HG02759 (cell line): Measurements from ENCODE around the gene CDH13.

Experiments used
- ATAC-seq: cut with Tn5 transposase; IDR thresholded peaks from one replicate; pipeline ENCODE4 v1.9.1; 2021; ENCODE audit warnings: mild to moderate bottlenecking, moderate library complexity; ENCODE audit not compliant: unreplicated experiment

Gene CDH13

GRCh38 chr16:83682116-83682867 is 1055.5 kb downstream of the CDH13 start:
- ATAC-seq, result no peak

GRCh38 chr16:83682868-83683235 is 1056.1 kb downstream of the CDH13 start:
- ATAC-seq, result no peak

- ATAC-seq, result no peak
These were observed 1058.9 kb downstream of the CDH13 start for GRCh38 chr16:83685615-83686165.

DNA sequence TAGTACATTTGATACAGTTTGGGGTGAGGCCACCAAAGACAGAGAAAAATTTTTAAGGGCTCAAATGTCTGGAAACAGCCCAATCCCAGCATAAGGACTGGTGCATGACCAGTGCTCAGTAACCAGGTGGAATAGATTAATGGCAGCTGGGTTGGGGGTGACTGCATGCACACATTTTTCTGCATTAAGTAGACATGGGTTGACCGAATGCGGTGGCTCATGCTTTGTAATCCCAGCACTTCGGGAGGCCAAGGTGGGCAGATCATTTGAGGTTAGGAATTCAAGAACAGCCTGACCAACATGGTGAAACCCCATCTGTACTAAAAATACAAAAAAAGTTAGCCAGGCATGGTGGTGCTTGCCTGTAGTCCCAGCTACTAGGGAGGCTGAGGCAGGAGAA is 1060.0 kb downstream of the CDH13 start:
- no peak for ATAC-seq

- peak; percentile 77 for ATAC-seq
These were observed 1062.6 kb downstream of the CDH13 start for GRCh38 chr16:83689385-83689831.

GRCh38 chr16:83692224-83692623 is 1065.5 kb downstream of the CDH13 start:
- ATAC-seq, result no peak

GRCh38 chr16:83698964-83699363 is 1072.2 kb downstream of the CDH13 start:
- no peak for ATAC-seq

DNA sequence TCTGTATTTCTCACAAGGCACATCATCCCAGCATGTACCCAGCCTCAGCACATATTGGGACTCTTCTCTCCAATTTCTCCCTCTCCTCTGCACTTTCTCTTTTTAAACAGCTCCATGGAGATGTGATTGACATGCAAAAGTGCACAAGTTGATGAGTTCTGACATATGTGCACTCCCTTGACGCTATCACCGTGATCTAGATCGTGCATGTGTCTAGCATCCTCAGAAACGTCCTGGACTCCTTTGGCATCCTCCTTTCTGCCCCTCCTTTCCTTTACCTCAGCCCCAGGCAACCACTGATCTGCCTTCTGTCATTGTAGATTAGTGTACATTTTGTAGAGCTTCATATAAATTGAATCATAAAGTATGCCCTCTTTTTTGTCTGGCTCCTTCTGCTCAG is 1073.0 kb downstream of the CDH13 start:
- ATAC-seq, result no peak

GRCh38 chr16:83700918-83701317 is 1074.1 kb downstream of the CDH13 start:
- ATAC-seq, result no peak

DNA sequence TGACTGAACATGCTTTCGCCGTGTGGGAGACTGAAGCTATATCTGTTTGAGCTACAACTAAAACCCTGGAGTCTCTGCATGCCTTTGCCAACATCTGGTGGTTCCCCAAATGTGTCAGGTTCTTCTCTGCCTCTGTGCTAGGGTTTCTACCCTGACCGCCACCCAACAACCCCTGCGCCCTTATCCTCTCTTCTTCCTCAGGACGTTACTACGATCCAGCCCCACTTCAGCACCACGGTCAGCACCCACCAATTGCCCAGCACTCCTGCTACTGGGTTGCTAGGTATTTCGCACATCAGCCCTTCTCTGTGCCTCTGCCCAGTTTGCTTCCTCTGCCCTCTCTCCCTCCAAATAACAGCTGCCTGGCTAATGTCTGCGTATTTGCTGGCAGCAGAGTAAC is 1074.7 kb downstream of the CDH13 start:
- no peak for ATAC-seq

DNA sequence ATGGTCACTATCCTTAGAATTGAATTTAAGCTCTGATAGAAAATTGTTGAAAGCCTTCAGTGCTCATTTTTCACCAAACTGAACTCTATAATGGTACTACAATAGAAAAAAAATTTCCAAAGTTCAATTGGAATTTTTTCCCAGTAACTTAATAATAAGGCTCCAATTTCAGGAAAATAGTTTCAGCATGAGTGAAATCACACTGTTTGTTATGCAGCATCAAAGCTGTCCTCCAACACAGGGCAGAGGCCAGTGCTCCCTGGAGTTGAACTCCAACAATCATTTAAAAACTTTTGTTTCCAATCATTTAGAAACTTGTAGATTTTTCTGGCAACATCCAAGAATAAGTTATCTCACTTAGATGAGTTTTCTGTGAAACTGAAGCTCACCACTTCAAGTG is 1077.9 kb downstream of the CDH13 start:
- ATAC-seq, result no peak

DNA sequence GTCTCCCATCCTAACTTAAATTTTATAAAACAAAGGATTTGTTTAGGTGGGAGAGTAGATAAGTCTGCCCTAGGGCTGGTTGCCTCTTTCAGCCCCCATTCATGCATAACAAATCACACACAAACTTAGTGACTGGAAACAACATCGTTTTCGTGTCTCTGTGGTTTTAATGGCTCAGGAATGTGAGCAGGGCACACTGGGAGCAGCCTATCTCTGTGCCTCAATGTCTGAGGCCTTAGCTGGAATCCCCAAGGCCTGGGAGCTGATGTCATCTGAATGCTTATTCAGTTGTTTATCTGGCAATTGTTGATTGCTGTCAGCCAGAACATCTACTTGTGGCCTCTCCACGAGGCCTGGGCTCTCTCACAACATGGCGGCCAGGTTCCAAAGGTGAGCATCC is 1079.1 kb downstream of the CDH13 start:
- ATAC-seq, result no peak

GRCh38 chr16:83706394-83706793 is 1079.6 kb downstream of the CDH13 start:
- ATAC-seq, result no peak

- no peak for ATAC-seq
These were observed 1084.3 kb downstream of the CDH13 start for GRCh38 chr16:83711069-83711468.

DNA sequence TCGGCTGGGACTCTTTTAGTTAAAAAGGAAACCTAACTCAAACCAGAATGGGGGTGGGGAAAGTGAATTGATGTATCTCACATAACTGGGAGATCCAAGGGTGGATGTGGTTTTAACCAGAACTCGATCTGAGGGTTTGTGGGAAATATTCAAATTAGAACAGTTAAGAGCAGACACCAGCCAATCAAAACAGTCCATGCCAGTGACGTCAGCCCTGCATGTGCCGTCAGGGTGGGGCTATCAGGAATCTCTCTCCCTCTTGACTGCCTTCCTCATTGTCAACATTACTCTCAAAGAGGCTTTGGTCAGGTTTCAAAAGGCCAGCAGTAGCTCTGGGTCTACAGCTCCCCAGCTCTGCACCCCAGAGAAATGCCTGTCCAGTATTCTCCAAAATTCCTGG is 1086.8 kb downstream of the CDH13 start:
- ATAC-seq, result no peak

DNA sequence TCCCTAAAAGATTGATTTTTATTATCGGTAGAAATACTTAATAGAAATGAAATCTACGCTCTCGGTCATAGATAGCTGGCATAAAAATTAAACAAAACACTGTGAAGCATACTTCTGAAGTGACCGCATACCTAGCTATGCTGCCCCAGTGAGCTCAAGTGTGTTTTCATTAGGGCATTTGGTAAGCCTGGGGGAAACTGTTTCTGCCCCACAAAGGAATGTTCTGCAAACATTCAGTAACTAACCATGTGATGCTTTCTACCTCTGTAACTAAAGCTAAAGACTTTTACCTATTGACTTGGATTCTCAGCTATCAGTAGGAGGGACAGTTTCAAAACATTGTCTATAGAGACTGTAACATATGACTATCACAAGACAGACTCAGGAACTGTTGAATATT is 1087.5 kb downstream of the CDH13 start:
- no peak for ATAC-seq

GRCh38 chr16:83715217-83715920 is 1088.6 kb downstream of the CDH13 start:
- ATAC-seq, result no peak

DNA sequence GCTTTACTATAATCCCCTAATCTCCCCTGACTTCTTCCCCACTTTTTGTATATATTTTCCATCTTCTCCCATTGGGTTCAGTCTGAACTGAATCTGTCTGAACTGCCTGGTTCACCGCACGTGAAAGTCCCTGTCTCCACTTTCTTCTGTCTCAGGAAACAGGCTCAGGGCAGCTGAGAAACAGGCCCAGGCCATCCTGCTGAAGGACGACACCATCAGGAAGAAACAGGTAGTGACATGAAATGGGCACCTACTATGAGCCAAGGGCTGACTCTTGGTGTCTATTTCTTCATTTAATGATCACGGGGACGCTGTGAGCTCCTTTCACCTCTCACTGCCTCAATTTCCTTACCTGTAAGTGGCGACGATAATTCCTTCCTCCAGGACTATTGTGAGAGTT is 1090.5 kb downstream of the CDH13 start:
- ATAC-seq, result no peak

- no peak for ATAC-seq
These were observed 1091.0 kb downstream of the CDH13 start for GRCh38 chr16:83717814-83718213.

DNA sequence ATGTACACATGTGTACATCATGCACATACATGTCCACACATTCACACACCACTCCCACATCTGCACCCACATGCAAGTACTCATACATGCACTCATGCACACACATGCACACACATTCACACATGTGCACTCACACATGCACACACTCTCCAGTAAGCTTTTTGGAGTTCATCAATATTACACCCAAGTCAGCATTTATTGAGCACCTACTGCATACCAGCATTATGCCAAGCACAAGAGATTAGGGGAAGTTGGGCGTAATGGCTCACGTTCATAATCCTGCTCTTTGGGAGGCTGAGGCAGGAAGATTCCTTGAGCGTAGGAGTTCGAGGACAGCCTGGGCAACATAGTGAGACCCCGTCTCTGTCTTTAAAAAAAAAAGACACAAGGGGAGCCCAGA is 1093.4 kb downstream of the CDH13 start:
- ATAC-seq, result no peak

GRCh38 chr16:83720981-83721380 is 1094.2 kb downstream of the CDH13 start:
- no peak for ATAC-seq

DNA sequence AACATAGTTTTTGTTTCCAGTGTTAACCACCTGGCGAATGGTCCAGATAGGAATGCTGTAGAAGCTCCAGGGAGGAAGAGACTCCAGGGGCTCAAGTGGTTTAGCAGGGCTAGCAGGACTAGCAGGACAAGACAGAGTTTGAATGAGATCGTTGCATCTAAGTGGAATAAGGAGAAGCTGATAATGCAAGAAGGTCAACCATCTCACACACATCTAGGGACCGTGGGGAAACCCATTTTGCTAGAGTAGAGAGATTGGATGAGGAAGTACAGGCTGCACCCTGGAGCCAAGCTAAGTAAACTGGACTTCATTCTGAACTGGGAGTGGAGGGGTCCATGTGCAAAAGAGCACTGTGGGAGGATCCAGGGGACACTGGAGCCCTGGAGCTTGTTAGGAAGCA is 1094.9 kb downstream of the CDH13 start:
- no peak for ATAC-seq
